HG02798 (cell line): ENCODE data around the gene MROH2A.

ENCODE experiments used
- ATAC-seq: cut with Tn5 transposase; IDR thresholded peaks from one replicate; pipeline ENCODE4 v1.9.1; 2021; ENCODE audit warnings: mild to moderate bottlenecking; ENCODE audit not compliant: unreplicated experiment, poor library complexity

MROH2A gene

GRCh38 chr2:233799716-233800115 is 21.6 kb downstream of the MROH2A start:
- ATAC-seq, result no peak

DNA sequence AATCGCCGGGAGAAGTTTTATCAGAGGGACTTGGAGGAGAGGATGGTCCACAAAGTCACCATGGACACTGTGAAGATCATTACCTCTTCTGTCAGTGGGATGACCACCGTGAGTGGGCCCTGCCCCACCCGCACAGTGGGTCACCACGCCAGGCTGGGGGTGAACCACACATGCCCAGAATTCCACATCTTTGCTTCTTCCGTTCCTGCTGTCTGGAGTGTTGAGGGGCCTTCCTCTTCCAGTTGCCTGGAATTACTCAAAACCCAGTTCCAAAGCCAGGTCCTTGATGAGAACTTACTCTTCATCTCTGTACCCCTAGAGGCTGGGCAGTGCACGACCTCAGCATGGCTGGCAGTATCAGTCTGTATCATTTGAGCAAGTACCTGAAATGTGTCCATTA is 22.1 kb downstream of the MROH2A start:
- ATAC-seq, result no peak

DNA sequence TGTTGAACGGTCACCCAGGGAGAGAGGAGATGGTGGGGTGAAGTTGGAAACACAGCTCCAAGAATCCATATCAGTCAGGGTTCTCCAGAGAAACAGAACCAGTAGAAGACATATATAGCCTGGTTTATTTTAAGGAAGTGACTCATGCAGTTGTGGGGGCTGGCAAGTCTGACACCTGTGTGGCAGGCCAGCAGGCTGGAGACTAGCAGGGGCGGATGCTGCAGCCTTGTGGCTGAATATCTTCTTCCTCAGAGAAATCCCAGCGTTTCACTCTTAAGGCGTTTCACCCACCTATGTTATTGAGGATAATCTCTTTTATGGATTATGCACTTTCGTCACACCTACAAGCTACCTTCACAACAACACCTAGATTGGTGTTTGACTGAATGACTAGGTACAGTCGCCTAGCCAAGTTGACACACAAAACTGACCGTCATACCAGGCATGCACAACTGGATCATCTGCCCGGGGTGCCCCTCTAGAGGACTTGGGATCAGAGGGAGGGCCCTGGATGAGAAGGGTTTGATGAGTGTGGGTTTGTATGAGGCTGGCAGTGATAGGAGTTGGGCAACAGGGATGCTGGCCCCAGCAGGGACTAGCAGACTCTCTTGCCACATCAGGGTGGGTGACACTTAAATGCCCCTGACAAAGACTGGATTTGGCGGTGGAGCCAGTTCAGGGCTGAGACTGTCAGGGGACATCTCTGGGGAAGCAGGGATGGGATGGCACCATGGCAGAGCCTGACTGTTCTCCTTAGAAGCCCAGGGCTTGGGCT is 23.4 kb downstream of the MROH2A start:
- peak; percentile 53 for ATAC-seq

GRCh38 chr2:233802132-233802815 is 24.1 kb downstream of the MROH2A start:
- ATAC-seq, result no peak

DNA sequence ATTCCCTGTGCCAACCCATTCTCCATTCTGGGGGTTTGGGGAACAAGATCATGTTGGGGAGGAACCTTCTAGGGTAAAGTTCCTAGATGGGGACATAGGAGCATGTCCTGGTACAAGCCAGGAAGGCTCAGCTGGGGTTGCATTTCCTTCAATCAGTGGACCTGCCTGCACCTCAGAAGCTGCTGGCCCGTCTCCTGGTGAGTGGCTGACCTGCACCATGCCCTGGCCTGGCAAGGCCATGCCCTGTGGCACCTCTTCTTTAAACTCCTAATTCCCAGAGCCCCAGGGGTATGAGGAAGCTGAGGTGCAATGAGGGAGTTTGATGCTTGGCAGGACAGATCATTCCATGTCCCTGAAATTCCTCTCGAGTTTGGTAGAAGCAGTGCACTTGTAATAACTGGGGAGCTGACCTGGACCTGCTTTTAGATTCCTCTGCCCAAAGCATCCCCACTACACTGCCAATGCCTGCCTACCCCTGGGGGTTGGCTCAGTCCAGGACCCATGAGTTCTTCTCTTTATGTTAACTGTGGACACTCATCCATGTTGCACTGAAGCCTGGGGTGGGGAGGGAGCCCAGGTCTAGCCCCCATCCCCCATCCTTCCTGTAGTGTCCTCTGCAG is 25.3 kb downstream of the MROH2A start:
- no peak for ATAC-seq

- no peak for ATAC-seq
These were observed 25.9 kb downstream of the MROH2A start for GRCh38 chr2:233803994-233804393.

GRCh38 chr2:233807215-233807865 is 29.2 kb downstream of the MROH2A start:
- ATAC-seq, result no peak

DNA sequence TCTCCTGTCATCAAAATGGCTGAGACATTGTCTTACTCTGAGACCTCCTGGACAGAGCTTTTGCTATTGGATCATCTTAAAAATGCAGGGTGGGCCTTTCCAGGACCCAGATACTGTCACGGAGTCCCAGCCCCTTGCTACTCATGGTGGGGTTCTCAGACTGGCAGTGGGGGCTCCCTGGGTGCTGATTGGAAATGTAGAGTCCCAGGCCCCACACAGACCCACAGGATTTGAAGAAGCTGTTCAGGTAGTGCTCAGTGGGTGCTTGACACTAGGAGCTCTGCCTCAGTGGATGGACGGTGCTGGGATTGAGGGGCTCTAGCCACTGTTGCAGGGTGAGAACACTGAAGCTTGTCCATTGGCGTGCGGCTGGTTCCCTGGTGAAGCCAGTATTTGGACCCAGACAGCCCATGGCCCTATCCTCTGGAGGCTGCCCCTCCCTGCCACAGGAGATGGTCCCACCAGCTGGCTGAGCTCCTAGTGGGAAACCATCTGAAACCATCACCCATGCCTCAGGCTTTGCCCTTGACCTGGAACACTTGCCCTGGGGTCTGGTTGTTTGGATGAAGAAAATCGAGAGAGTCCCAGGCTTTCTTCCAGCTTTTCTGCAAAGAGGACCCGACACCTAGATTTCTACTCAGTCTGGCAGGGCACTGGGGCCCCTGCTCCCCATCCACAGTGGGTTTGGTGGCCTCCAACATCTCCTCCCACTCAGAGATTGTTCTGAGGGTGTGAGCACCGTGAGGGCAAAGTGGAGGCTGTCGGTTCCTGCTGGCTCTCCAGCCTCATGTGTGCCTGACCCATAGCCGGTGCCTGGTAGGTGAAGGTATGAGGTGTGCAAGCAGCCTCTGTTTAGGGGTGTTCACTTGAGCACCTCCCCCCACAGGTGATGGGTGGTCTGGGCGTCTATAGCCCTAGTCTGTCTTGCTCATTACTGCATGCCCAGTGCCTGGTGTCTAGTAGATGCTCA is 30.1 kb downstream of the MROH2A start:
- ATAC-seq, result no peak

DNA sequence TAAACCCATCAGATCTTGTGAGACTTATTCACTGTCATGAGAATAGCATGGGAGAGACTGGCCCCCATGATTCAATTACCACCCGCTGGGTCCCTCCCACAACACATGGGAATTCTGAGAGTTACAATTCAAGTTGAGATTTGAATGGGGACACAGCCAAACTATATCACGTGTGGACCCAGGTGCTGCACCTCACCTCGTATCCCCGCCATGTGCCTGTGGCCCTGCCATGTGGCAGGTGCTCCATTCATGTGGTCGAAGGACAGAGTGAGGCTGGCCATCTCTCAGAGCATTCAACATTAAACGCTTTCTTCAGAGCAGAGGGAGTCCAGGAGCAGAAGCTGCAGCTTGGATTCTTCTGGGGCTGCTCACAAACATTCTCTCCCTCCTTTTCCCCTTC is 32.3 kb downstream of the MROH2A start:
- ATAC-seq, result no peak

GRCh38 chr2:233811087-233811486 is 33.0 kb downstream of the MROH2A start:
- no peak for ATAC-seq

GRCh38 chr2:233811732-233812131 is 33.6 kb downstream of the MROH2A start:
- ATAC-seq, result no peak

DNA sequence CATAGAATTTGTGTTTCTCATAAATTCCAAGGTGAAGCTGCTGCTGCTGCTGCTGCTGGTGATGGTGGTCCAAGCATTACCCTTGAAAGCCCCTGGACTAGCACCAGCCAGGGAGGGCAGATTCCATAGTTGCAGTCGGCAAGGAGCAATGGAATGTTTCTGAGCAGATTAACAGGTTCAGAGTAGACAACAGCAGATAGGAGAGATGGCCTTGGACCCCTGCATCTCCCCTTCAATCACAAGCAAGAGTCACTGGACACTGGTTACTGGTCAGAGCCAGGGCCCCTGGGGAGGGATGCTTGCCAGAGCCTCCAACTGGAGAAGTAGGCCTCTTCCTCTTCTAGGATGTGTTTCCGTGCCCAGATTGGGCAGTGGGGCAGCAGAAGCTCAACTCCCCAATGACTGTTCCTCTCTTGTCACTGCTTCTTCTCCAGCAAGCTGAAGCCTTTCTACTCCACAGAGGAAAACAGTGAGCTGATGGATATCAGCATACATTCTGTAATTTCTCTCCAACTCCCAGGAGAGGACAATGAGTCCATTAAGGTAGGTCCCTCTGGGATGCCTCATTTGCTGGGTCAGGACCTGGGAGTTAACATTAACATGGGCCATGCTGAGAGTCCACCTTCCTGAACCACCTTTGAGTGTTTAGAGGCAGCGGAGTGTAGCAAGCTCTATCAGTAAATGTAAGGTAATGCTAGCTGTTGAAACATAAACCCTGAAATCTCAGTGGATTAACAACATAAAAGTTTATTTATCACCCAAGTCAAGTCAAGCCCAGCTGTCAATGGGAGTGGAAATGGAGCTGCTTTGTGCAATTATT is 35.3 kb downstream of the MROH2A start:
- no peak for ATAC-seq

DNA sequence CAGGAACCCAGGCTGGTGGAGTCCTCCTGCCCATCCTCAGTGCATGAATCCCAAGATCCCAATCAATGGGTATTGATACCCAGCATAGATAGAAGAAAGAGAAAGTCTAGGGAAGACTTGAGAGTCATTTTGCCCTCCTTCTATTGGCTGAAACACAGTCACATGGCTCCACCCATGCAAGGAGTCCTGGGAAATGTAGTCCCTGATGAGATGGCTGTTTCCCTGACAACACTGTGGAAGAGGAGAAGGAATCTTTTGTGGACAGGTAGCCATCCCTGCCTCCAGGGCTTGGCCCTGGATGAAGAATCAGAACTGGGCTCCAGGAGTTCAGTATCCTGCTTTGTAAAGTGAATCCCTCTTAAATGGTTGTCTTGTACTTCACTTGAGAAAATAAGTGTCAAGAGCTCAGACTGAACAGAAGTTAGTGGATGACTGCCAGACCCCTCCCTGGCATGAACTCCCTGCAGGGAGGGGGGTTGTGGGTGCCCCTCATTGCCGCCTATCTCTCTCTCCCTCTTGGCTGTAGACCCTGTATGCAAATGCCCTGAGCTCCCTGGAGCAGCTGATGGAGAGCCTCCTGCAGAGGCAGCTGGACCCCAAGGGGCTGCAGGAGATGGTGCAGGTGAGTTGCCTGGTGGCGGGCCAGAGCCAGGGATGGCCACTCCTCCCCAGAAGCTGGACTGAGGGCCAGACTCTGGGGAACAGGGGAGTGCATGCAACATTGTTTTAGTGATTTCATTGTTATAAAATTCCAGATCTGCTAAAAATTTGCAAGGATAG is 36.1 kb downstream of the MROH2A start:
- no peak for ATAC-seq

GRCh38 chr2:233815861-233816260 is 37.7 kb downstream of the MROH2A start:
- no peak for ATAC-seq

GRCh38 chr2:233816334-233816733 is 38.2 kb downstream of the MROH2A start:
- no peak for ATAC-seq

GRCh38 chr2:233816771-233817170 is 38.6 kb downstream of the MROH2A start:
- no peak for ATAC-seq

DNA sequence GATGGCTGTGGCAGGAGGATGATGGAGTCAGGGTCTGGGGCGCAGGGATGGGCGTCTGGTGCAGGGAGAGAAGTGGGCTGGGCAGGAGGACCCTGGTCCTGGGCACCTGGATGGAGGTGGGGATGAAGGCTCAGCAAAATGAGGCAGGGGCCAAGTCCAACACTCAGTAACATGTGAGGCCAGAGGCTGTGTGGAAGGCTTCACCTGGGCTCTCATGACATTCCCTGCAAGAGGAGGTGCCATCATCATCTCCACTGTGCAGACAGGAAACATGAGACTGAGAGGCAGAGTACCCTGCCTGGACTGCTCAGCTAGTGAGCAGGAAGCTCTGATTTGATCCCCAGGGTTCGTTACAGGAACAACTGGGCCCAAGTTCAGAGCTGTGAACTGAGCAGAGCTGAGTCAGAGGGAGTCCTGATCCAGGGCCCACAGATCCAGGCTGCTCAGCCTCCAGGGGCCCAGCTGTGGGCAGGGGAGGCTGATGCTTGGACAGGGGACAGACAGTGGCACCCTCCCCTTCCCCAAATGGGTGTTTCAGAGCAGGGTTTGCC is 39.3 kb downstream of the MROH2A start:
- ATAC-seq, result no peak
